Testis (tissue), 3 donors: ENCODE results near the gene SUDS3. TPM values are rescaled to one million over a fixed set of nuclear protein-coding genes. Genes with fewer than 3 reads are reported as not detected.

ENCODE experiments used
- DNase-seq: peaks from one replicate; pipeline ENCODE4 v3.0.0-alpha.2; 2019
- H3K27ac ChIP-seq, 2 donors: fragments of 200-600 bp; sonication (generic); one replicate each; pipeline ENCODE4 v1.5.1; 2019
- H3K27me3 ChIP-seq: fragments of 200-600 bp; sonication (generic); one replicate; pipeline ENCODE4 v1.5.1; 2019
- H3K36me3 ChIP-seq: fragments of 200-600 bp; sonication (generic); one replicate; pipeline ENCODE4 v1.5.1; 2017; ENCODE audit warnings: low read depth; ENCODE audit errors: missing control alignments
- H3K4me1 ChIP-seq: fragments of 200-600 bp; sonication (generic); one replicate; pipeline ENCODE4 v1.5.1; 2019
- H3K4me3 ChIP-seq, 2 donors: fragments of 200-600 bp; sonication (generic); one replicate each; pipeline ENCODE4 v1.5.1; 2017 to 2019
- H3K9me3 ChIP-seq: fragments of 200-600 bp; sonication (generic); one replicate; pipeline ENCODE4 v1.5.1; 2017
- CTCF ChIP-seq, 3 experiments: fragments of 450-650 bp in 2 of 3; fragments of 200-600 bp in 1 of 3; sonication (generic) in 1 of 3; IDR thresholded peaks; one replicate each; pipeline ENCODE4 v1.5.1; 2016 to 2019; ENCODE audit warnings: antibody characterized with exemption in 3 of 3, mild to moderate bottlenecking in 2 of 3, moderate library complexity in 1 of 3
- POLR2A ChIP-seq: fragments of 450-650 bp; IDR thresholded peaks from one replicate; pipeline ENCODE4 v1.6.1; 2017; ENCODE audit warnings: antibody characterized with exemption, mild to moderate bottlenecking, moderate library complexity
- WGBS, 2 donors: methylation state at CpG; one replicate each; pipeline ENCODE4 v1.1.5; 2018; 5-methylcytosine and 5-hydroxymethylcytosine counted together
- intact Hi-C: fragments of 100-400 bp; cut with DNase I; formaldehyde crosslinking; loops from one replicate; pipeline ENCODE4 v1.15.1; 2023; ENCODE audit warnings: low total_unique reads
- polyA plus RNA-seq: library from polyadenylated mRNA; stranded (reverse); fragments of 350-450 nt; fragmentation: Illumina TruSeq; extraction: RNeasy Lipid Tissue Mini Kit (QIAGEN cat#74804); gene quantifications from one replicate; pipeline ENCODE4 v1.2.3, GENCODE V29; 2014; ENCODE audit warnings: low read depth, low replicate concordance; ENCODE audit not compliant: insufficient read depth
- total RNA-seq, 2 donors: library from RNA; depleted of rRNA; stranded (reverse); fragments of >200 nt; gene quantifications; one replicate each; pipeline ENCODE4 v1.2.3, GENCODE V29; 2016

SUDS3 gene
- total and polyA plus RNA-seq, 3 donors from 2014 or later = 42.3 to 89.1 (median 73.1) TPM

GRCh38 chr12:118455327-118455726 is 79.0 kb downstream of the SUDS3 start:
- Histone ChIP-seq H3K27me3 (no peaks in the 10 kb centered on the region), H3K27ac (no peak overlapping the region), H3K36me3 (no peaks in the 10 kb centered on the region), H3K4me1 (no peaks in the 10 kb centered on the region), H3K4me3 (no peak overlapping the region), H3K9me3 (no peaks in the 10 kb centered on the region)
- 65 to 67% methylated on average over 3 of the region's 3 CpGs for WGBS, 2 donors
- TF ChIP-seq CTCF (IDR thresholded peaks at IDR 0.05) (no peak), POLR2A (no peak)
- DNase-seq = no peak
- intact Hi-C loops = no loop called here

GRCh38 chr12:118456741-118457140 is 80.4 kb downstream of the SUDS3 start:
- Histone ChIP-seq H3K4me3 (no peak overlapping the region), H3K27me3 (no peaks in the 10 kb centered on the region), H3K4me1 (no peaks in the 10 kb centered on the region), H3K36me3 (no peaks in the 10 kb centered on the region), H3K9me3 (no peaks in the 10 kb centered on the region), H3K27ac (no peak overlapping the region)
- no peak for DNase-seq
- intact Hi-C loops = no loop called here
- TF ChIP-seq CTCF (IDR thresholded peaks at IDR 0.05) (no peak), POLR2A (no peak)

- 86 to 88% methylated on average over 4 of the region's 4 CpGs for WGBS, 2 donors
- H3K27ac ChIP-seq = no peak overlapping the region
- intact Hi-C loops = no loop called here
- H3K9me3 ChIP-seq = no peaks in the 10 kb centered on the region
- H3K27me3 ChIP-seq = no peaks in the 10 kb centered on the region
- TF ChIP-seq POLR2A = no peak
- TF ChIP-seq CTCF (IDR thresholded peaks at IDR 0.05) = no peak
- H3K4me1 ChIP-seq = no peaks in the 10 kb centered on the region
- no peak overlapping the region for H3K4me3 ChIP-seq
- no peak for DNase-seq
- H3K36me3 ChIP-seq = no peaks in the 10 kb centered on the region
Measured at GRCh38 chr12:118459110-118459509, 82.8 kb downstream of the SUDS3 start.

- no peaks in the 10 kb centered on the region for H3K27me3 ChIP-seq
- no peak for TF ChIP-seq POLR2A
- no peak for TF ChIP-seq CTCF (IDR thresholded peaks at IDR 0.05)
- no peak for DNase-seq
- intact Hi-C loops = no loop called here
- 78 to 86% methylated on average over 4 of the region's 4 CpGs for WGBS, 2 donors
- H3K4me3 ChIP-seq = no peak overlapping the region
- no peaks in the 10 kb centered on the region for H3K9me3 ChIP-seq
- no peaks in the 10 kb centered on the region for H3K4me1 ChIP-seq
- H3K27ac ChIP-seq = no peak overlapping the region
- no peaks in the 10 kb centered on the region for H3K36me3 ChIP-seq
Measured at GRCh38 chr12:118463677-118464076, 87.3 kb downstream of the SUDS3 start.

GRCh38 chr12:118465706-118466105 is 89.4 kb downstream of the SUDS3 start:
- WGBS, 2 donors = 100% methylated on average over 1 of the region's 1 CpG
- TF ChIP-seq CTCF (IDR thresholded peaks at IDR 0.05) (no peak), POLR2A (no peak)
- intact Hi-C loops = no loop called here
- Histone ChIP-seq H3K4me1 (no peaks in the 10 kb centered on the region), H3K36me3 (no peaks in the 10 kb centered on the region), H3K27me3 (no peaks in the 10 kb centered on the region), H3K27ac (no peak overlapping the region), H3K9me3 (no peaks in the 10 kb centered on the region), H3K4me3 (no peak overlapping the region)
- DNase-seq = no peak

Other genes with a start within 250 kb of the SUDS3 start
- gene PEBP1, start 240.4 kb upstream of the SUDS3 start, total RNA-seq = 100 to 1,000 TPM; 371 to 500 TPM
- 370 TPM for gene PEBP1, start 240.4 kb upstream of the SUDS3 start, polyA plus RNA-seq
- gene TAOK3, start 3.6 kb upstream of the SUDS3 start, total RNA-seq = 10 to 100 TPM; 51.9 to 64.8 TPM
- 20.5 TPM for gene TAOK3, start 3.6 kb upstream of the SUDS3 start, polyA plus RNA-seq